ENCODE data around the gene ANKRD39. TPM values are rescaled to one million over a fixed set of nuclear protein-coding genes. Genes with fewer than 3 reads are reported as not detected.

ANKRD39 gene
- total RNA-seq, 1 experiment from 2014 or later, result 24.4 TPM

GRCh38 chr2:96799623-96799935 lies 58.2 kb downstream of the ANKRD39 start:
- ATAC-seq (no peak), DNase-seq (ENCODE audit: low read depth, low spot score) (no peak)
- BruUV-seq (replicated peaks), result no TSS peak
- Histone ChIP-seq H3K27ac (ENCODE audit: low read length) (no peak overlapping the region), H3K36me3 (ENCODE audit: control insufficient read depth, insufficient read depth, low read length) (no peaks in the 10 kb centered on the region), H3K4me3 (ENCODE audit: low read depth in 2 of 2, low read length in 2 of 2) (no peak overlapping the region), H3K27me3 (ENCODE audit: control insufficient read depth, insufficient read depth, low read length) (no peaks in the 10 kb centered on the region), H3K4me1 (ENCODE audit: control insufficient read depth, insufficient read depth, low read length) (no peaks in the 10 kb centered on the region; the same call in 1 of the 2 replicates), H3K9me3 (ENCODE audit: control insufficient read depth, insufficient read depth, low read depth, low read length) (no peaks in the 10 kb centered on the region)
- CTCF ChIA-PET, result interaction anchor here (0.5 to 0.6 kb wide), 2 partner anchors 80 to 154 kb away, joined by 3 to 7 read pairs; no protein-coding TSS in a partner anchor
- POLR2A ChIA-PET, result interaction anchor here (0.5 kb wide), 1 partner anchor 185 kb away, joined by 3 read pairs; no protein-coding TSS in a partner anchor
- in situ Hi-C loops (cut with HindIII; ENCODE audit: low pct_unique_long_range_greater_than_20kb, low sequenced_read_pairs) (no loop called here), intact Hi-C loops (cut with micrococcal nuclease; ENCODE audit: unreplicated experiment) (no loop called here)
- TF ChIP-seq TCF7L2 (IDR thresholded peaks at IDR 0.05; ENCODE audit: low read depth, low read length), result no peak
- TF ChIP-seq CTCF (IDR thresholded peaks at IDR 0.05), result no peak
- TF ChIP-seq POLR2AphosphoS5 (IDR thresholded peaks at IDR 0.05; ENCODE audit: low read depth, low read length), result no peak
- no peak for TF ChIP-seq SIN3A (IDR thresholded peaks at IDR 0.05; ENCODE audit: borderline replicate concordance, insufficient read depth, low read depth, low read length)
- no peak for TF ChIP-seq REST (IDR thresholded peaks at IDR 0.05; ENCODE audit: insufficient read depth in 1 of 2, low read depth in 2 of 2, low read length in 1 of 2)

- Histone ChIP-seq H3K27me3 (ENCODE audit: control insufficient read depth, insufficient read depth, low read length) (no peaks in the 10 kb centered on the region), H3K9me3 (ENCODE audit: control insufficient read depth, insufficient read depth, low read depth, low read length) (no peaks in the 10 kb centered on the region), H3K4me3 (ENCODE audit: low read depth in 2 of 2, low read length in 2 of 2) (no peak overlapping the region), H3K4me1 (ENCODE audit: control insufficient read depth, insufficient read depth, low read length) (no peaks in the 10 kb centered on the region; the same call in 1 of the 2 replicates), H3K36me3 (ENCODE audit: control insufficient read depth, insufficient read depth, low read length) (no peaks in the 10 kb centered on the region), H3K27ac (ENCODE audit: low read length) (no peak overlapping the region)
- ATAC-seq (no peak), DNase-seq (ENCODE audit: low read depth, low spot score) (no peak)
- TF ChIP-seq CTCF (IDR thresholded peaks at IDR 0.05), result no peak
- no peak for TF ChIP-seq SIN3A (IDR thresholded peaks at IDR 0.05; ENCODE audit: borderline replicate concordance, insufficient read depth, low read depth, low read length)
- no peak for TF ChIP-seq REST (IDR thresholded peaks at IDR 0.05; ENCODE audit: insufficient read depth in 1 of 2, low read depth in 2 of 2, low read length in 1 of 2)
- TF ChIP-seq POLR2AphosphoS5 (IDR thresholded peaks at IDR 0.05; ENCODE audit: low read depth, low read length), result no peak
- no peak for TF ChIP-seq TCF7L2 (IDR thresholded peaks at IDR 0.05; ENCODE audit: low read depth, low read length)
- POLR2A ChIA-PET, result interaction anchor here (0.6 kb wide), 1 partner anchor 59 kb away, joined by 4 read pairs; the partner anchor contains the start of gene ANKRD39
- no TSS peak for BruUV-seq (replicated peaks)
- CTCF ChIA-PET, result interaction anchor here (0.5 kb wide), 1 partner anchor 11 kb away, joined by 7 read pairs; no protein-coding TSS in a partner anchor
- intact Hi-C loops (cut with micrococcal nuclease; ENCODE audit: unreplicated experiment), result no loop called here
- in situ Hi-C loops (cut with HindIII; ENCODE audit: low pct_unique_long_range_greater_than_20kb, low sequenced_read_pairs), result no loop called here
These were observed 58.8 kb downstream of the ANKRD39 start for GRCh38 chr2:96798733-96799622.
